CD1c-positive myeloid dendritic cell (primary cell): Measurements from ENCODE around the gene RASL10A.

Experiments used
- DNase-seq: peaks from one replicate; pipeline ENCODE4 v3.0.0-alpha.2; 2016; ENCODE audit errors: extremely low spot score

RASL10A gene

DNA sequence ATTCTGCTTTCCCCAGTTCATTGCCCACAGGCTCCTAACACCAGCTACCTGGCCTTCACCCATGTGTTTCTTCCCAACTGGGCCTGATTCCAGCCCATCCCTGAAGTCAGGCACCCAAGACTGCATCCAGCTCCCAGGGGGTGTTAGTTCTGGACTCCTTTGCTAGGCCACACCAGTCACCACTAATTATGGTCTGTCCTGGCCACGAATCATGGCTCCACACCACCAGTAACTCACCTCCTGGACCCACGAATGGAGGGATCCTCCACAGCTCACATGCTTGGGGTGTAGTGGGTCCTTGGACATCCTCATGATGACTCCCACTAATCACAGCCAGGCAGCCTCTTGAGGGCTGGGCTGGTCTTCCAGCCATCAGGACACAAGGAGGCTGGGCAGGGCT lies 3.6 kb upstream of the RASL10A start:
- no peak for DNase-seq

DNA sequence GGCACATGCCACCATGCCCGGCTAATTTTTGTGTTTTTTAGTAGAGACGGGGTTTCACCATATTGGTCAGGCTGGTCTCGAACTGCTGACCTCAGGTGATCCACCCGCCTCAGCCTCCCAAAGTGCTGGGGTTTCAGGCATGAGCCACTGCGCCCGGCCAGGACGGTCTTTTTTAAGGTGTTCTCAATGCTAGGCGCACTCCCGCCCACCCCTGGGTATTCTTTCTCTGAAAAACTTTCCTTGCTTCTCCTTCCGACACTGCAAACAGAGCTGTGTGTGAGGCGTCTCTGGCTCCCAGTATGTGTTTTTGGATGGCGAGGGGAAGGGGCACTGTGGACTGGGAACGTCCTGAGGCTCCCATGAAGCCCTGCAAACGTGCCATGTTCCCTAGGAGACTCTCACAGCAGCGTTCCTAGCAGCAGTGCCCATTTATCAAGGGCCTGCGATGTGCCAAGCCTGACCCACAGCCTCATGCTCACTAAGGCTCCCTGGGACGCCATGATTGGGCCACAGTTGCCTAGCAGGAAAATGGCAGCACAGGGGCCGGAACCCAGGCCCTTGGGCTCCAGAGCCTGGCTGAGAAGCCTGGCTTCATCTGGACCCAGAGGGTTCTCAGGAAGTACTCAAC lies 2.4 kb upstream of the RASL10A start:
- DNase-seq: no peak

DNA sequence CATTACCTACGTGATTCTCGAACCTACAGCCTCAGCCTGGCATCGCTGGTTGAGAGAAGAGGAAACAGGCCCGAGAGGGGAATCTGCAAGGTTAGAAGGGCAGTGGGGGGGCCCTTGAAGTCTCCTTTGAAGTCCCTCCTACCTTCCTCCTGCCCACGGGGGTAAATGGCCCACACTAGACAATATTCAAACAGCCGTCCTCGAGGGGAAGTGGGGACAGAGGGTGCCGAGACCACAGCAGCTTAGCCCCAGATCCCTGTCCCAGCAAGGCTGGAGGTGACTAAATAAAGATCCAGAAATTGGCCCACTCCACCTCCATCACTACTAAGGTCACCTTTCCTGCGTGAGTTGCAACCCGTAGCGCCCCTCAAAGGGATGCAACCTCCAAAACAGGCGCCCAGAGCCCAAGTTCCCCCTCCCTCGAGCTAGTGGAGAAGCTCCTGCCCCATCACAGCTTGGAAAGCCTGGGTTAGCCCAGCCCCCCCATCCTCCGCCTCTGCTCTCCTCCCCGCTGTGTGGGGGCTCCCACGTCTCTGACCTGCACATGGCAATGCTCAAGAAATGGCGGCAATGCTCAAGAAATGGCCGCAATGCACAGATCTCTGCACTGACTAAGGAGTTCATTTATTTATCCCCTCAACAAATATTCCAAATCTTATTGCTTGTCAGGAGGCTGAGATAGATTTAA lies 788 bp upstream of the RASL10A start:
- no peak for DNase-seq

DNA sequence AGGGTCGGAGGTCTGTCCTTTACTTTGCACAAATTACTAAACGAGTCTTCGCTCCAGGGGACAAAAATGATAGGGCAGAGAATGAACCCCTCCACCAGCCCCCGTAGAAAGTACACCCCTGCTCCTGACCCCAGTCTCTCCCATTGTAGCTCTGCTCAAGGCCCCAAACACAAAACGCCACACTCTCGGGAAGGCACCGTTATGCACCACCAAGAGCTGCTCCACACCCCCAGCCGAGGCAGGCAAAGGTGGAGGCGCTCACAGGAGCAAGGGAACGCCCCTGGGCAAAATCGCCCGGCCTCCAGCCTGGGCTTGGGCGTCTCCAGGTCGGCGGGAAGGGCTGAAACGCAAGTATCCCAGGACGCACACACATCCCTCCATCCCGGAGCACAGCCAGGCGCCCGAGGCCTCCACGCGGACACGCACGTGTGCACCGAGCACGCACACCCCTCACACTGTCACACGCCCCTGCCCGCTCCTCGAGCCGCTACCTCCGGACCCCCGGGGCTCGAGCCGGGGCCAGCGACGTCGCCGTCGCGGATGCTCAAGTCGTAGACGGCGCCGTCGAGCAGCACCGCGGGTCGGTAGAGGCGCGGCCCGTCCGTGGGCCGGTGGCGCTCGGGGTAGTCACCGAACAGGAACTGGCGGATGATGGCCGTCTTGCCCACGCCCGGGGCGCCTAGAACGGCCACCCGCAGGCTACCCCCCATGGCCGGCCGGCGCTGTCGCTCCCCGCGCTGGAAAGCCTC lies 786 bp downstream of the RASL10A start:
- peak; percentile 57 for DNase-seq

DNA sequence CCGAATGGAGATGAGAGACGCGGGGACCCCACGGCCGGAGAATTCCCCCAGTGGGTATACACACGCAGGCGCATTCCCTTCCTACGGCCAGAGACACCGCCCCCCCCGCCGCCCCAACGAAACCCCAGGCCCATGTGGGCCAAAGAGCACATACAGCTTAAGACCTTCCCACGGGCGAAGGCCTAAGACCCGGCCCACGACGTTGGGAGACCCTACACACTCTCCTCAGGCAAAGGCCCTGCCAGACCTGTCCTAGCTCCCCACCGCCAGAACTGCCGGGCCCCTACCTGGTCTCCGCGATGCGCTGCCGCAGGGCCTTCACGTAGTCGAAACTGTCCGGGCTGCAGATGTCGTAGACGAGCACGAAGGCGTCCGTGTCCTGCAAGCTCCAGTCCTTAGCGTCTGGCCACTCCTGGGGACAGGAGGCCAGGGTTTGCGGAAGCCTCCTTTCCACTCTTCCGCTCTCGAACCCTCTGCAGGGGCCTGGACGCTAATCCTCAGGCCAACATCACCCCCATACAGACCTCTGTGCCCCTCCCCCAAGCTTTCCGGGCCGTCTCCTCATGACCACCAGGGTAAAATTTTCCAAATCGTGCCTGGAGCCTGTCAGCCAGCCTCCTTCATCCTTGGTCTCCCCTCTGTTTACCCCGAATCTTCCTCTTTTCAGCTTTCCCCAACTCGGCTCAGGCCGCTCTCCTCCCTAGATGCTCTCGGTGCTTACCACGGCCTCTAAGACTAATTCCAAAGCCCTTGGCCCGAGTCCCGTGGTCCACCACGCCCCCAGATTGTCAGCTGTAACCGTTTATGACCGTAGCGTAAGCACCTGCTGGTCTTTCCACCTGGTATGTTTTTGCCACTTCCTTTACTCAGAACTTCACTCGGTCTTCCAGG lies 1.7 kb downstream of the RASL10A start:
- no peak for DNase-seq

DNA sequence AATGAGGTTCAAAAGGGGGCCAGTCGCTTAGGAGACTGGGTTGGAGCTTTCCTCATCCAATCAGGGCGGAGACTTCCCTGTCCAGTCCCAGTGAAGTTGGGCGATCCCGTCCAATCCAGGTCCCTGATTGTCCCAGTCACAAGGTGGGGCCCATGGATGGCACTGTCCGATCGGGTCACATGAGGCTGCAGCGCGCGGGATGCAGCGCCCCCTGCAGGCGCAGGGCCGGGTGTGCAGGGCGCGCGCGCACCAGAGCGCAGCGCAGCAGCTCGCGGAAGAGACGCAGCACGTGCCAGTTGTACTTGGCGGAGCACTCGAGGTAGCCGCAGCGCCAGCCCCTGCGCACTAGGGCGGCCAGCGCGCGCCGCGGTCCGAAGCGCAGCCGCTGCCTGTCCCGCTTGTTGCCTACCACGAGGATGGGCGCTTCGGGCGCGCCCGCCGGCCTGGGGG lies 2.3 kb downstream of the RASL10A start:
- peak; percentile 74 for DNase-seq

DNA sequence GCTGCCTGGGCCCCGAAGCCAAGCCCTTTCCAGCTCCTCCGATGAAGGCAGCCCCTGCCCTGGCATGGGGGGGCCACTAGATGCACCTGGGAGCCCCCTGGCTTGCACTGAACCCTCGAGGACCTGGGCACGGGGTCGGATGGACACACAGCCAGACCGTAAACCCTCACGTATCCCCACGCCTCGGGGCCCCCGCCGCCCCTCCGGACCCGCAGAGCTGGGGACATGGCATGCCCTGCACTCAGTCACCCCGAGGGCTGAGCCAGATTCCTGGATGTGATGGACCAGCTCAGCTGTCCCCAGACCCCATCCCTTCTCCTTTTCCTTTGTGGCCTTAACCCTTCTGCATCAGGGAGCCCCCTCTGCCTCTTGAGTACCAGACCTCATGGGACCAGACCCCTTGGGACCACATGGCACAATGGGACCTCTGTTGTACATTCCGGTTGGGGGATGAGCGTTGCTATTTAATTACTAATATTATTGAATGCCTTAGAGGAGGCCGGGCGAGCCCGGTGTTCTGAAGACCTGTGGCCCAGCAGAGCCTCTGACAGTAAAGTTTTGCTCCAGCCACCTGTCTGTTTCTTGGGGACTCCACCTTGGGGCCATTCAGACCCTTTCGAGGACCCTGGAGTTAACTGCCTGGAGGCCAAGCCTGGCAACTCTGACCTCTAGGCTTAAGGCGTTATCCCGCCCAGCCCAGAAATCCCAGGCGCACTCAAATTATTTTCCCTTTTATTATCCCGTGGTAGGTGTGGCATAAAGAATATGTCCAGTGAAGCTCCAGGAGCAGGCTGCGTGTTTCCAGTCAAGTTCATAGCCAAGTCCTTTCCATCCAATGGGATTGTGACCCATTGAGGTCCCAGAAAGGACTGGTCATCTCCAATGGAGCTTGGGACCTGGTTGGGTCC lies 3.0 kb downstream of the RASL10A start:
- no peak for DNase-seq

DNA sequence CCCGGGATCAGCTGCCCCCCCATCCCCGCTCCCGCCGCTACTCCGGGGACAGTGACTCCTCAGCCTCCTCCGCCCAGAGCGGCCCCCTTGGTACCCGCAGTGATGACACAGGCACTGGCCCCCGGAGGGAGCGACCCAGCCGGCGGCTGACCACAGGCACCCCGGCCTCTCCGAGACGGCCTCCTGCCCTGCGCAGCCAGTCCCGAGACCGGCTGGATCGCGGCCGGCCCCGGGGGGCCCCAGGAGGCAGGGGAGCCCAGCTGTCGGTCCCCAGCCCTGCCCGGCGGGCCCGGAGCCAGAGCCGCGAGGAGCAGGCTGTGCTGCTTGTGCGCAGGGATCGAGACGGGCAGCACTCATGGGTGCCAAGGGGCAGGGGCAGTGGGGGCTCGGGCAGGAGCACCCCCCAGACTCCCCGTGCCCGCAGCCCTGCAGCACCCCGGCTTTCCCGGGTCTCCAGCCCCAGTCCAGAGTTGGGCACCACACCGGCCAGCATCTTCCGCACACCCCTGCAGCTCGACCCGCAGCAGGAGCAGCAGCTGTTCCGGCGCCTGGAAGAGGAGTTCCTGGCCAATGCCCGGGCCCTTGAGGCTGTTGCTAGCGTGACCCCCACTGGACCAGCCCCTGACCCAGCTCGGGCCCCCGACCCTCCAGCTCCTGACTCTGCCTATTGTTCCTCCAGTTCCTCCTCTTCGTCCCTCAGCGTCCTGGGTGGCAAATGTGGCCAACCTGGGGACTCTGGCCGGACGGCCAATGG lies 3.9 kb downstream of the RASL10A start:
- DNase-seq: no peak

DNA sequence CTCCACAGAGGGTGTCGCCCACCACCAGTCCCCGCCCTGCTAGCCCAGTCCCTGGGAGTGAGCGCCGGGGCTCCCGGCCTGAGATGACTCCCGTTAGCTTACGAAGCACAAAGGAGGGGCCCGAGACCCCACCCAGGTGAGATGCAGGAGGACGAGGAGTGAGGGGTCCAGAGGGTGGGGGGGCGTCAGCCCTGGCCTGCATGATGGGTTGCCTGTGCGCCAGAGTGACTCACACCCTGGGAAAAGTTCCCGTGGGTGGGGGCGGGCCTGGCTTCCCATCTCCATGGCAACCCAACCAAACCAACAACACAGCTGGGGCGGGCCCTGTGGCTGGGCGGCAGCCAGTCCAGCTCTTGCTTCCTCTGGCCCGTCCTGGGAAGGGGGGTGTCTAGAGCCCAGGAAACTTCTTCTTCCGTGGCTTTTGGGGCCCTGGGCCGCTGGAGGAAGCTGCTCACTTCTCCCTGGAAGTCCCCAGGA lies 4.6 kb downstream of the RASL10A start:
- peak; percentile 98 for DNase-seq

DNA sequence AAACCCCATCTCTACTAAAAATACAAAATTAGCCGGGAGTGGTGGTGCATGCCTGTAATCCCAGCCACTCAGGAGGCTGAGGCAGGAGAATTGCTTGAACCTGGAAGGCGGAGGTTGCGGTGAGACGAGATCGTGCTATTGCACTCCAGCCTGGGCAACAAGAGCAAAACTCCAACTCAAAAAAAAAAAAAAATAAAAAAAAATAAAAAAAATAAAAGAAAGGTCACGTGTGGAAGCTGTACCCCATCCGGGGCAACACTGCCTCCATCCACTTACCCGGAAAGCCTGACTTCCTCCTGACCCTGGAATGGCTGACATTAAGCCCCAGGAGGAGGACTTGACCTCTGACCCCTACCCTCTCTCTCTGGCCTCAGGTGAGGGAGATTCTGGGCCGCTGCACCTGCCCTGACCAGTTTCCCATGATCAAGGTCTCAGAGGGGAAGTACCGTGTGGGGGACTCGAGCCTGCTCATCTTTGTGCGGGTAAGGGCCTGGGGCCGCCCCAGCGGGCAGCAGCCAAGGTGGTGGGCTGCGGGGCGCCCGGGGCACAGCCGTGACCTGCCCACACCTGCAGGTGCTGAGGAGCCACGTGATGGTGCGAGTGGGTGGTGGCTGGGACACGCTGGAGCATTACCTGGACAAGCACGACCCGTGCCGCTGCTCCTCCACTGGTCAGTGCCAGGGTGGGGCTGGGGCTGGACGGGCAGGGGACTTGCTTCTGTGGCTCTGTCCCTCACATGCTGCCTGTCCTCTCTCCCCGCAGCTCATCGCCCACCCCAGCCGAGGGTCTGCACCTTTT lies 5.2 kb downstream of the RASL10A start:
- peak; percentile 26 for DNase-seq

DNA sequence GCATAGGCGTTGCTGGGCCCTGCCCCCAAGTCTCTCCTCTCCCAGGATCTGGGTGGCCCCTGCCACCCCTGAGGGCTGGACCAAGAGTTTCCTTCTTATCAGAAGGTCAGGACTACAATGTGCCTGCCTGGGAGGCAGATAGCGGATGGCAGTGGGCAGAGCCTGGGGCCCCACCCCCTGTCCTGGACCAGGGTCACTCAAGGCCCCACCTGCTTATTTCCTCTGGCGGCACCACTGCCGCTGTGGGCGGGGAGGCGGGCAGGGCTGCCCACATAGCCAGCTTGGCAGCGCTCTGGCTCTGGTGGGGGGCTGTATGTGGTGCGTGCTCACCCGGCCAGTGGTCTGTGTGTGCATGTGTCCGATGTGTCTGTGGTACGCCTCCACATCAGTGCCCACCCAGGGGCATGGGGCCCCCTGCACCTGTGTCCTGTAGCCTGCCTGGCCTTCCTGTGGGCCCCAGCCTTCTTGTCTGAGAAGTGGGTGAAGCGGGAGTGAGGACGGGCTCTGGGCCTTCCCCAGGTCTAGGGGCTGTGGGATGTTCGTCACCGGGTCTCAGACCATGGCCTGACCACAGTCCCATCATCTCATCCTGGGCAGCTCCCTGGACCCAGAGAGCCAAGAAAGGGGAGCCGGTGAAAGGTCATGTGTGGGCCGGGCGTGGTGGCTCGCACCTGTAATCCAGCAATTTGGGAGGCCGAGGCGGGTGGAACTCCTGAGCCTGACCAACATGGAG lies 6.0 kb downstream of the RASL10A start:
- DNase-seq: peak; percentile 26

DNA sequence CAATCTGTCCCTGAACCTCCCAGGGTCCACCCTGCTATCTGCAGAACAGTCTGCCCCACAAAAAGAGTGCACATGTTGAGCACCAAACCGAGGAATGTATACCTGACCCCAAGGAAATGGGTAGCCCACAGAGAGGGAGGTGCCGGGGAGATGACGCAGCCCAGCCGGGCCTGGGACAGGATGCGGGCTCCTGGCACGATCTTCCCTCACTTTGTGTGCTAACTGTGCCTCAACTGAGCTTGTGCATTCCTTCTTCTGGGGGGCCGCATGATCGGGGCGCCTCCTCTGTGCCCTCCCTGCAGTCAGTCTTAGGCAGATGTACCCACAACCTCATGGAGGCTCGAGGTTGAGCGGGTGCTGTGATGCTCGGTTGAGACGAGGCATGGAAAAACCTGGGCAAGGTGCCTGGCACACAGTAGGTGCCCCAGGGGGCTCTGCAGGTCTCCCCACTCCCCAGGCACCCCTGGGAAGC lies 6.7 kb downstream of the RASL10A start:
- DNase-seq: no peak

DNA sequence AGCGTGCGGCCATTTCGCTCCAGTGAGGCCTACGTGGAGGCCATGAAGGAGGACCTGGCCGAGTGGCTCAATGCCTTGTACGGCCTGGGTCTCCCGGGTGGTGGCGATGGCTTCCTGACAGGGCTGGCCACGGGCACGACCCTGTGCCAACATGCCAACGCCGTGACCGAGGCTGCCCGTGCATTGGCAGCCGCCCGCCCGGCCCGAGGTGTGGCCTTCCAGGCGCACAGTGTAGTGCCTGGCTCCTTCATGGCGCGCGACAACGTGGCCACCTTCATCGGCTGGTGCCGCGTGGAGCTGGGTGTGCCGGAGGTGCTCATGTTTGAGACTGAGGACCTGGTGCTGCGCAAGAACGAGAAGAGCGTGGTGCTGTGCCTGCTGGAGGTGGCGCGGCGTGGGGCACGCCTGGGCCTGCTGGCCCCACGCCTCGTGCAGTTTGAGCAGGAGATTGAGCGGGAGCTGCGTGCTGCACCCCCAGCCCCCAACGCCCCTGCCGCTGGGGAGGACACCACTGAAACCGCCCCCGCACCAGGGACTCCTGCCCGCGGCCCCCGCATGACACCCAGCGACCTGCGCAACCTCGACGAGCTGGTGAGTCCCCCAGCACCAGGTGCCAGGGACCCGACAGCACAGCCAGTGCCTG lies 7.2 kb downstream of the RASL10A start:
- no peak for DNase-seq

DNA sequence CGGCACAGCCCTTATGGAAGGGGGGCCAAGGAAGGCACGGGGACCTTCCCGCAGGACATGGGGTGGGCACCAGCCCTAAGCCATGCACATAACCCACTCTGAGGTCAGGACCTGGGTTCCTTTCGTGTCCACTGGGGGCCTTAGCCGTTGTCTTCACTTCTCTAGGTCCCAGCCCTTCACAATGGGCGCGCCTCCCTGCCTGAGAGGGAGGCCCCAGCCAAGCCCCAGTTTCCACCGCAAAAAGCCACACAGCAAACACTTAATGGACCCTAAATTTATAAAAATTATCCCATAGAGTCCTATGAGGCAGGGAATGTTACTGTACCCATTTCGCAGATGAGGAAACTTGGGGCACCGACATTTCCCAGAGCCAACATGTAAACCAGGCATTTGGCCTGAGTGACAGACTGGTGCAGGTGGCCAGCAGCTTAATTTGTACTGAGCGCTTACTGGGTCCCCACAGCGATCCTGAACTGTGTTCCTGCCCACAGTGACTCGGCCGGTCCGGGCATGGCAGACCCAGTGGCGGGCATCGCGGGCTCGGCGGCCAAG lies 7.8 kb downstream of the RASL10A start:
- no peak for DNase-seq

DNA sequence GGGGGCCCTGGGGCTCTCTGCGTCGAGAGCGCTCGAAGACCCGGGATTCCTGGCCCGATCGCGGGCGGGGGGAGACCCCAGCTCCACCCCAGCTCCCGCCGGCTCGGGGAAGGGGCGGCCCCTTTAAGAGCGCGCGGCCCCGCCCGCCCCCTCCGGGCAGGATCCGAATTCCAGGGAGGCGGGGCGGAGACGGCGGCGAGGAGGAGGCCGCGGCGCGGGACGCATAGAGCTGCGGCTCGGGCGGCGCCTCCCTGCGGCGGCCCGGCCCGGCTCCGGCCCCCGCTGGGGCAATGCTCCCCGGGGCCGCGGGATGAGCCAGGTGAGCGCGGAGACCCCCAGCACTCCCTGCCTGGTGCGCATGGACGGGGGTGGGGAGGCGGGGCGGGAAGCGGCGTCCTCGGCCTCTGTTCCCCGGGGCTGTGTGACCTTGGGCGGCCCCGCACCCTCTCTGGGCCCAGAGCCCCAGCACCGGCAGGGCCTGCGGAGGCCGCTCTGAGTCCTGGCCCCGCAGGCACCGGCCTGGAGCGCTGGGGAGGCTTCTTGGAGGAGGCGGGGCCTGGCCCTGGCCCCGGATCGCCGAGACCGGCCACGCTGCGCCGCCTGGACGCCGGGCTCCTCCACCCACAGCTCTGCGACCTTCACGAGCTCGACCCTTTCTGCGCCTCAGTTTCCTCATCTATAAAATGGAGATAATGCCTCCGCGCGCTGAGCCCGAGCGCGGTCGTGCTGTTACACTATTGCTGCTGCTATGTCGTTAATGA lies 8.5 kb downstream of the RASL10A start:
- peak; percentile 83 for DNase-seq

DNA sequence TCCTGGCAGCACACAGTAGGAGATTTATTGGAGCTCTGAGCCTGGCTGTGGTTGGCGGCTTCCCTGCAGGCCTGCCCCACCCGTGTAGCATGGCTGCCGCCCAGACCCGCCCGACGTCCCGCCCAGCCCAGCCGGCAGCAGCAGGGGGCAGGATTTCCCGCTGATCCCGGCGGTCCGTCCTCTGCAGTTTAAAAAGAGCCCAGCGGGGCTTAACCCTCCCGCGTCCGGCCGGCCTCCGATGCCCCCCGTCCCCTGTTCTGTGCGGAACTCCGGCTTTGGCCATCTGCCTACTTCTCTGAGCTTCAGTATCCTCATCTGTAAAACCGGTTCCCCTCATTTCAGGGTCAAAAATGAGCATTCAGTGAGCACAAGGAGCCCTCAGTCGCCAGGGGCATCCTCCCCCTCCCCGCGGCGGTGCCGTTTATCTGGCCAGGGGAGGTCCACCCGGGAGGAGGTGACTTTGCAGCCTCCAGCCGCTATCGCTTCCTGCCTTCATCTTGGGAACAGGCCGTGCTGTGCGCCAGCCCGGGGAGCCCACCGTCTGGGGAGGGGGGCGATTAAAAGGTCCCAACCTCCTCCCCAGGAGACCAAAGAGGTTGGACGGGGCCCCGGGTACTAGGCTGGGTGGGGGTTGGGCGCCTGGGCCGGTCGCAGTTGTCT lies 9.2 kb downstream of the RASL10A start, which contains the start of gene GAS2L1:
GAS2L1 (plus strand) TSS at position 476 of the 660 bp plus-strand sequence. CDS start 1,456 bp downstream, outside the sequence.
- DNase-seq: peak; percentile 72
